DND-41 (cell line): Measurements from ENCODE around the gene TST.

Experiments used
- ATAC-seq: fragments of 200-7000 bp; cut with Tn5 transposase; 3 replicates; pipeline ENCODE4 v1.9.1; 2021; ENCODE audit warnings: low read depth; ENCODE audit not compliant: insufficient read depth
- DNase-seq: peaks from one replicate; pipeline ENCODE4 v3.0.0-alpha.2; 2020
- H2AFZ ChIP-seq: 2 replicates; pipeline ENCODE4 v1.6.0; 2012; ENCODE audit warnings: low read depth, low read length
- H3K27ac ChIP-seq: 2 replicates; pipeline ENCODE4 v1.5.1; 2012; ENCODE audit warnings: low read length, inconsistent platforms
- H3K27me3 ChIP-seq: fragments of 200-600 bp; sonication (generic); 2 replicates; pipeline ENCODE4 v1.6.0; 2012; ENCODE audit warnings: low read length, mild to moderate bottlenecking, inconsistent platforms; ENCODE audit not compliant: insufficient read depth, poor library complexity
- H3K36me3 ChIP-seq: 2 replicates; pipeline ENCODE4 v1.5.1; 2012; ENCODE audit warnings: low read length, inconsistent platforms; ENCODE audit not compliant: insufficient read depth
- H3K4me1 ChIP-seq: 2 replicates; pipeline ENCODE4 v1.5.1; 2012; ENCODE audit warnings: mild to moderate bottlenecking, low read length; ENCODE audit not compliant: insufficient read depth
- H3K4me2 ChIP-seq: 2 replicates; pipeline ENCODE4 v1.6.0; 2012; ENCODE audit warnings: mild to moderate bottlenecking, moderate library complexity, low read length, inconsistent platforms; ENCODE audit not compliant: insufficient read depth
- H3K4me3 ChIP-seq, 2 experiments: fragments of 200-600 bp in 1 of 2; shearing (Covaris generic) in 1 of 2; 2 replicates each; pipeline ENCODE4 v1.5.1; 2012 to 2016; ENCODE audit warnings: inconsistent platforms in 2 of 2, low read length in 2 of 2, mild to moderate bottlenecking in 2 of 2, low read depth in 1 of 2, moderate library complexity in 1 of 2
- H3K79me2 ChIP-seq: 2 replicates; pipeline ENCODE4 v1.6.0; 2012; ENCODE audit warnings: low read length, inconsistent platforms; ENCODE audit not compliant: insufficient read depth
- H3K9ac ChIP-seq: 2 replicates; pipeline ENCODE4 v1.6.0; 2012; ENCODE audit warnings: low read depth, mild to moderate bottlenecking, inconsistent platforms, low read length, moderate library complexity
- H3K9me3 ChIP-seq: 2 replicates; pipeline ENCODE4 v1.5.1; 2012; ENCODE audit warnings: low read length, moderate library complexity, mild to moderate bottlenecking, inconsistent platforms; ENCODE audit not compliant: insufficient read depth, severe bottlenecking
- H4K20me1 ChIP-seq: 2 replicates; pipeline ENCODE4 v1.6.0; 2012; ENCODE audit warnings: low read length; ENCODE audit not compliant: insufficient read depth
- CTCF ChIP-seq: IDR thresholded peaks from 2 replicates; pipeline ENCODE4 v1.5.1; 2012; ENCODE audit warnings: borderline replicate concordance, low read length, moderate library complexity, mild to moderate bottlenecking; ENCODE audit not compliant: poor library complexity, severe bottlenecking; ENCODE audit errors: extremely low read depth
- EZH2 ChIP-seq: IDR thresholded peaks from 3 replicates; pipeline ENCODE4 v1.6.1; 2012; ENCODE audit warnings: borderline replicate concordance, low read depth, mild to moderate bottlenecking, moderate library complexity, low read length, inconsistent platforms; ENCODE audit not compliant: severe bottlenecking

TST gene

DNA sequence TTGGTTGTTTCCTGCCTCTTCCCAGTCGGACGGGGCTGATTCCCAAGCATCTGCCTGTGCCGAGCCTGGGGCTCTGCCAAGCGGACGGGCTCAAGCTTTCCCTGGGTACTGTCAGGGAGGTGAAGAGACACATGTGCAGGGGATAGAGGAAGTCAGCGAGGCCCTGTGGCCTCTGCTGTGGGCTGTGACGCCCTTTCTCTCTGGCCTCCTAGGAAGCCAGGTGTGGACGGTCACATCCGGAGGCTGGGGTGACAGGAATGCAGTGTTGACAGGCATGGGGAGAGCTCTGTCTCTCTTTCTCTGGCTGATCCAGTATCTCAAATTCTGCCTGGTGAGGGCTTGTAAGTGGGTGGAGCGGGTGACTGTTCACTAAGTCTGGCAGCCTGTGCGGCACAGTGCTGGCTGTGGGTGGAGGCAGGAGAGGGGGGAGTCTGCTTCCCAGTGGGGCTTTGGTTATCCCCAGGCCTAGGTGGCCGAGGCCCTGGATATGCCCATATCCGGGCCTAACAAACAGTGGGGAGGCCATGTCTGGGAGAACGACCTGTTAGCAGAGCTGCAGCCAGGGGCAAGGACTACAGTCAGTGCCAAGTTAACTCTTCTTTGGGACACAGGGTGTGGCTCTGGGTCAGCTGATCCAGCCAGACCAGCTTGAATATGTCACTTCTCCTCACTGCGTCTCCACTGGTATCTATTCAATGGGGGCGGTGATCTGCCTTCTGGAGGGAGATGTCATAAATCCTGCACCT is 34.2 kb upstream of the TST start:
- Histone ChIP-seq H3K36me3 (peaks cover 53% of the 10 kb centered on the region), H3K9ac (no peak overlapping the region), H3K4me1 (peaks cover 29% of the 10 kb centered on the region), H3K79me2 (peaks cover 5% of the 10 kb centered on the region; the same call in 1 of the 2 replicates), H3K4me3 (no peak overlapping the region), H3K27me3 (no peaks in the 10 kb centered on the region), H3K4me2 (peak overlapping the region; percentile 97), H2AFZ (no peak overlapping the region), H3K27ac (no peak overlapping the region), H3K9me3 (no peaks in the 10 kb centered on the region), H4K20me1 (peaks cover 5% of the 10 kb centered on the region)
- ATAC-seq (no peak), DNase-seq (no peak)
- no peak for TF ChIP-seq EZH2
- TF ChIP-seq CTCF, result no peak

GRCh38 chr22:37052386-37053309 is 33.4 kb upstream of the TST start:
- Histone ChIP-seq H3K9ac (peak overlapping the region; percentile 88), H3K27me3 (no peaks in the 10 kb centered on the region), H3K36me3 (peaks cover 45% of the 10 kb centered on the region), H3K27ac (no peak overlapping the region), H3K4me2 (peak overlapping the region; percentile 97), H3K79me2 (peaks cover 5% of the 10 kb centered on the region; the same call in 1 of the 2 replicates), H4K20me1 (peaks cover 1% of the 10 kb centered on the region), H3K4me1 (peaks cover 29% of the 10 kb centered on the region), H2AFZ (peak overlapping the region; percentile 94), H3K9me3 (no peaks in the 10 kb centered on the region), H3K4me3 (peak overlapping the region; percentile 85 to 93; a peak in 3 of 4 replicates)
- TF ChIP-seq CTCF (no peak), EZH2 (no peak)
- ATAC-seq (no peak), DNase-seq (no peak)

- Histone ChIP-seq H2AFZ (peak within 1 kb of the TSS; percentile 94), H3K36me3 (peaks cover 36% of the 10 kb centered on the region), H3K27ac (peak within 1 kb of the TSS; percentile 71), H3K4me3 (peak within 1 kb of the TSS; percentile 85 to 93), H3K9me3 (no peaks in the 10 kb centered on the region), H3K9ac (peak within 1 kb of the TSS; percentile 88), H4K20me1 (no peaks in the 10 kb centered on the region; the same call in 1 of the 2 replicates), H3K4me2 (peak within 1 kb of the TSS; percentile 97), H3K4me1 (peaks cover 29% of the 10 kb centered on the region), H3K79me2 (peaks cover 5% of the 10 kb centered on the region; the same call in 1 of the 2 replicates), H3K27me3 (no peaks in the 10 kb centered on the region)
- ATAC-seq, result peak; percentile 100
- TF ChIP-seq CTCF (peak; percentile 52), EZH2 (no peak)
- DNase-seq, result peak; percentile 74
Measured at GRCh38 chr22:37051391-37052385, 32.4 kb upstream of the TST start, which contains the start of gene KCTD17. Gene KCTD17, plus strand, starts transcription at chr22:37051742. Its CDS starts 19 bp downstream, at chr22:37051761.
